Effector memory CD4-positive, alpha-beta T cell (primary cell): ENCODE data around the gene FNBP1L.

Source experiments
- DNase-seq, 3 donors: peaks; one replicate each; pipeline ENCODE4 v3.0.0-alpha.2; 2020
- H3K27ac ChIP-seq: 2 replicates; pipeline ENCODE4 v1.7.0; 2013; ENCODE audit warnings: mild to moderate bottlenecking, low read length, moderate library complexity; ENCODE audit not compliant: insufficient read depth, poor library complexity, severe bottlenecking
- H3K27me3 ChIP-seq: replicated peaks from 2 replicates; pipeline ENCODE4 v1.7.0; 2013; ENCODE audit warnings: mild to moderate bottlenecking, low read length; ENCODE audit not compliant: insufficient read depth, control insufficient read depth, poor library complexity, severe bottlenecking
- H3K36me3 ChIP-seq: 2 replicates; pipeline ENCODE4 v1.7.0; 2013; ENCODE audit warnings: mild to moderate bottlenecking, low read length, moderate library complexity; ENCODE audit not compliant: control insufficient read depth, insufficient read depth
- H3K4me1 ChIP-seq: 2 replicates; pipeline ENCODE4 v1.7.0; 2013; ENCODE audit warnings: low read length, mild to moderate bottlenecking; ENCODE audit not compliant: control insufficient read depth, insufficient read depth, poor library complexity, severe bottlenecking
- H3K4me3 ChIP-seq: 2 replicates; pipeline ENCODE4 v1.7.0; 2013; ENCODE audit warnings: low read length, low read depth, mild to moderate bottlenecking; ENCODE audit not compliant: insufficient read depth, poor library complexity, severe bottlenecking
- H3K9me3 ChIP-seq: 2 replicates; pipeline ENCODE4 v1.7.0; 2013; ENCODE audit warnings: mild to moderate bottlenecking, low read length, moderate library complexity; ENCODE audit not compliant: control insufficient read depth

The FNBP1L gene

DNA sequence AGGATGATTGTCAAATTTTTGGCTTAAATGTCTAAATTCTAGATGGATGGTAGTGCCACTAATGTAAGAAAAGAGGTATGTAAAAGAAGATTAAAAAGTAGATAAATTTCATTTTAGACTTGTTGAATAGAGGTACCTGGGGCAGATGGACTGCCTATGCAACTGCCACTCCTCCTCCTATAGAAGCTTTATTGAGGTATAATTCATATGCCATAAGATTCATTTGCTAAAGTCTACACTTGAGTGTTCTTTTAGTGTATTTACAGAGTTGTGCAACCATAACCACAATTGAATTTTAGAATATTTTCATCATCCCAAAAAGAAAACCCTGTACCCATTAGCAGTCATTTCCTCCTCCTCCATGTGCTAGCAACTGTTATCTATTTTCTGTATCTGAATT, 70.6 kb downstream of the FNBP1L start:
- DNase-seq = no peak
- H3K27ac ChIP-seq = no peak overlapping the region
- no peaks in the 10 kb centered on the region for H3K4me1 ChIP-seq
- H3K9me3 ChIP-seq = no peaks in the 10 kb centered on the region
- no peak overlapping the region for H3K4me3 ChIP-seq
- H3K27me3 ChIP-seq = no peaks in the 10 kb centered on the region
- H3K36me3 ChIP-seq = no peaks in the 10 kb centered on the region

- Histone ChIP-seq H3K4me3 (no peak overlapping the region), H3K27ac (no peak overlapping the region), H3K4me1 (no peaks in the 10 kb centered on the region), H3K27me3 (no peaks in the 10 kb centered on the region), H3K36me3 (no peaks in the 10 kb centered on the region), H3K9me3 (no peaks in the 10 kb centered on the region)
- DNase-seq = no peak
Observed at GRCh38 chr1:93519199-93519829, 71.4 kb downstream of the FNBP1L start.

GRCh38 chr1:93521618-93522017, 73.7 kb downstream of the FNBP1L start:
- Histone ChIP-seq H3K9me3 (no peaks in the 10 kb centered on the region), H3K36me3 (no peaks in the 10 kb centered on the region), H3K4me3 (no peak overlapping the region), H3K27me3 (no peaks in the 10 kb centered on the region), H3K27ac (no peak overlapping the region), H3K4me1 (no peaks in the 10 kb centered on the region)
- DNase-seq = no peak

DNA sequence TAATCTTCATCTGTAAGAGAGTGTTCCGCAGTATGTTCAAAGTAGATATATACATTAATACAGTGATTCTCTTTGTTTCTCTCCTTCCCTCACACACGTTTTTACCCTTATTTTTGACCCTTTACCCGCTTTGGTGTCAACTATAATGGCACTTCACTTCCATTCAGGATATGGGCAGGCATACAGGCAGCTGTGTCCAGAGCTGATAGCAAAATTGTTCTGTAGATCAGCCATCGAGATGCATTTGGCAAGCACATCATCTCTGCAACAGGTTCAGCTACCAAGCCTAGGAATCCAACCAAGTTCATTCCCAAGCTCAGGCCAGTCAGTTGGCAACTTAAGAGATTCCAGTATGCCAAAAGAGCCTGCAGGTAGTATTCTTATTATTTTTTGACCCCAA, 74.8 kb downstream of the FNBP1L start:
- H3K4me1 ChIP-seq = no peaks in the 10 kb centered on the region
- H3K9me3 ChIP-seq = no peaks in the 10 kb centered on the region
- no peak overlapping the region for H3K4me3 ChIP-seq
- no peaks in the 10 kb centered on the region for H3K36me3 ChIP-seq
- H3K27ac ChIP-seq = no peak overlapping the region
- no peaks in the 10 kb centered on the region for H3K27me3 ChIP-seq
- DNase-seq = no peak

DNA sequence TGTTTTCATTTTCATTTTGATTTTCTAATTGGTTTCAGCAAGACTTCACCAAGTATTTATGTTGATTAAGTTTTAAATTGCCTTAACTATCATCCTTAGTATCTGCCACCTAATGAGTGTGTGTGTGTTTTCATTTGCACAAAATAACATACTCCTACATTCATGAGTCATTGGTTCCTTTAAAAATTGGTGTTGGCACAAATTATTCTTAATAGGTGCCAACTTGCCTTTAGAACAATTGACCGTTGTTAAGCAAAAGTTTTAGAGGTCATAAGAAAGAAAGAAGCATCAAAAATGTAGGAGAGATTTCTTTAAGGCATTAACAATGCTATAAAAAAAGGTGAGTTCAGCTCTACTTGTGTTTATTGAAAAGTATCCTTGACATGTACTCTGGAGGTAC, 77.5 kb downstream of the FNBP1L start:
- Histone ChIP-seq H3K36me3 (no peaks in the 10 kb centered on the region), H3K27me3 (no peaks in the 10 kb centered on the region), H3K4me3 (no peak overlapping the region), H3K27ac (no peak overlapping the region), H3K4me1 (no peaks in the 10 kb centered on the region), H3K9me3 (no peaks in the 10 kb centered on the region)
- DNase-seq = no peak

DNA sequence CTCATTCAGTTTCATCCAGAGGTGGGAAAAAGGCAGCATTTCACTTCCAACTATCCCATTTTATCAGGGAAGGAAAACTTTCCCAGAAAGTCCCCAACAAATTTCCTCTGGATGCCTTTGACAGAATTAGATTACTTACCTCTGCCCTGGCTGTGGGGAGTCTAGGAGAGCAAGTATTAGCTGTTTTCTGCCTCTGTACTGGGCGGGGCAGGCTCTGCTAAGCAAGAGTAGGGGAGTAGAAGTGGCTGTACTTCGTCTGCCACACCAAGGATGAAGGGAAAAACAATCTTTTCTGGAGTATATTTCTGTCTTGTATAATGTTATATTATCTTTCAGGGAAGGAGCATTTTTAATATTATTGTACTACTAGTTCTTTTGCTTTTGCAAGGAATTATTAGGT, 78.5 kb downstream of the FNBP1L start:
- Histone ChIP-seq H3K27ac (no peak overlapping the region), H3K4me3 (no peak overlapping the region), H3K9me3 (no peaks in the 10 kb centered on the region), H3K36me3 (no peaks in the 10 kb centered on the region), H3K4me1 (no peaks in the 10 kb centered on the region), H3K27me3 (no peaks in the 10 kb centered on the region)
- DNase-seq = no peak

DNA sequence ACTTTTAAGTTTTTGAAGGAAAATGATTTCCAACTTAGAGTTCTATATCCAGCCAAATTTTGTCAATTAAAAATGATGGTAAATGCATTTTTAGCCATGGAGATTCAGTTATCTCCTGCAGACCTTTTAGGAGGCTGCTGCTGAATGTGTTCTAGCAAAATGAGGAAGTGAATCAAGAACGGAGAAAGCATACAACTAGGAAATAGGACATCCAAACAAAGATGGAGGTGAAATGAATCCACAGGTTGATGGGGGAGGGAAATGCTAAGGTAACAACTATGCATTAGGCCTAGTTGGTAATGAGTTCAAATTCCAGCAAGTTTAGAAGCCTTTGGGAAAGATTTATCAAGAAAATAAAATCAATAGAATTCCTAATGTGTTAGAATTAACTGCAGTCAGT, 80.5 kb downstream of the FNBP1L start:
- Histone ChIP-seq H3K36me3 (no peaks in the 10 kb centered on the region), H3K4me1 (no peaks in the 10 kb centered on the region)

DNA sequence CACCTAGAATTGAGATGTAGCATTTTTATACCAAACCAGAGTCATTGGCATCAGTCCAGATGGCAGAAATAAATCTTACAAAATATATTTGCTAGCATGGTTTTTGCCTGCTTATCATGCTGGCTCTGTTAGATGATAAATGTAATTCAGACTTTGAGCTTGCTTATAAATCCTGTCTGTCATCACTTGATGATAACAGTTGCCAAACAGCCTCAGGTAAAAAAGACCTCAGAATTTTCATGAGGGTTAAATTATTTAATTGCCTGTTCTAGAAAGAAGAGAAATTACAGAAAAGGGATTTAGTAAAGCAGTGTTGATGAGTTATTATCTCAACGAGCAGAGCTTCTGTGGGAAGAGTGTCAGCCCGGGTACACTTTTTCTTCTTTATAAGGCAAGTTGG, 83.3 kb downstream of the FNBP1L start:
- DNase-seq = no peak
- Histone ChIP-seq H3K4me3 (no peak overlapping the region), H3K4me1 (no peaks in the 10 kb centered on the region), H3K36me3 (no peaks in the 10 kb centered on the region), H3K27me3 (no peaks in the 10 kb centered on the region), H3K9me3 (no peaks in the 10 kb centered on the region), H3K27ac (no peak overlapping the region)

More for the DNA sequence above, 80.5 kb downstream of the FNBP1L start:
- Histone ChIP-seq H3K4me3 (no peak overlapping the region), H3K27me3 (no peaks in the 10 kb centered on the region), H3K27ac (no peak overlapping the region), H3K9me3 (no peaks in the 10 kb centered on the region)
- DNase-seq = no peak

GRCh38 chr1:93532780-93533378, 85.0 kb downstream of the FNBP1L start:
- no peak overlapping the region for H3K4me3 ChIP-seq
- no peaks in the 10 kb centered on the region for H3K36me3 ChIP-seq
- no peaks in the 10 kb centered on the region for H3K9me3 ChIP-seq
- no peaks in the 10 kb centered on the region for H3K4me1 ChIP-seq
- DNase-seq = no peak
- no peaks in the 10 kb centered on the region for H3K27me3 ChIP-seq
- no peak overlapping the region for H3K27ac ChIP-seq

DNA sequence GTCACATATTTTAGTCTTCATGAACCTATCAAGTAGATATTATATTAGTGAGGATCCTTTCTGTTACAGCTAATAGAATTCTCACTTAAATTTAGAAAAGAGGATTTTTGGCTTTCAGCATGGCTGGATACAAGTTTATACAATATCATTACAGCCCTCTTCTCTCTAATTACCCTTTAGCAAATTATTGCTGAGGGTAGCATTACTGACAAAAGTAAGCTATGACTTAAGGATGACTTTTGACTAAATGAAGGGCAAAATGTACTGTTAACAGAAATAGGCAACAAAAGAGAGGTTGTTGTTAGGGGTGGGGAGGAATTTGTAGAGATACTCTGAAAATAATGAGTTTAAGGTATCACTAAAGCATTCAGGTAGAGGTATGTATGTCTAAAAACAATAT, 85.8 kb downstream of the FNBP1L start:
- H3K27me3 ChIP-seq = no peaks in the 10 kb centered on the region
- no peak for DNase-seq
- H3K9me3 ChIP-seq = no peaks in the 10 kb centered on the region
- H3K27ac ChIP-seq = no peak overlapping the region
- H3K4me3 ChIP-seq = no peak overlapping the region
- no peaks in the 10 kb centered on the region for H3K36me3 ChIP-seq
- no peaks in the 10 kb centered on the region for H3K4me1 ChIP-seq
